Pons (tissue), 1 donor: ENCODE data around the gene TMEM123.

ENCODE experiments used
- DNase-seq: peaks from one replicate; pipeline ENCODE4 v3.0.0-alpha.2; 2016; ENCODE audit warnings: low spot score

The TMEM123 gene, protein sequence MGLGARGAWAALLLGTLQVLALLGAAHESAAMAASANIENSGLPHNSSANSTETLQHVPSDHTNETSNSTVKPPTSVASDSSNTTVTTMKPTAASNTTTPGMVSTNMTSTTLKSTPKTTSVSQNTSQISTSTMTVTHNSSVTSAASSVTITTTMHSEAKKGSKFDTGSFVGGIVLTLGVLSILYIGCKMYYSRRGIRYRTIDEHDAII

DNA sequence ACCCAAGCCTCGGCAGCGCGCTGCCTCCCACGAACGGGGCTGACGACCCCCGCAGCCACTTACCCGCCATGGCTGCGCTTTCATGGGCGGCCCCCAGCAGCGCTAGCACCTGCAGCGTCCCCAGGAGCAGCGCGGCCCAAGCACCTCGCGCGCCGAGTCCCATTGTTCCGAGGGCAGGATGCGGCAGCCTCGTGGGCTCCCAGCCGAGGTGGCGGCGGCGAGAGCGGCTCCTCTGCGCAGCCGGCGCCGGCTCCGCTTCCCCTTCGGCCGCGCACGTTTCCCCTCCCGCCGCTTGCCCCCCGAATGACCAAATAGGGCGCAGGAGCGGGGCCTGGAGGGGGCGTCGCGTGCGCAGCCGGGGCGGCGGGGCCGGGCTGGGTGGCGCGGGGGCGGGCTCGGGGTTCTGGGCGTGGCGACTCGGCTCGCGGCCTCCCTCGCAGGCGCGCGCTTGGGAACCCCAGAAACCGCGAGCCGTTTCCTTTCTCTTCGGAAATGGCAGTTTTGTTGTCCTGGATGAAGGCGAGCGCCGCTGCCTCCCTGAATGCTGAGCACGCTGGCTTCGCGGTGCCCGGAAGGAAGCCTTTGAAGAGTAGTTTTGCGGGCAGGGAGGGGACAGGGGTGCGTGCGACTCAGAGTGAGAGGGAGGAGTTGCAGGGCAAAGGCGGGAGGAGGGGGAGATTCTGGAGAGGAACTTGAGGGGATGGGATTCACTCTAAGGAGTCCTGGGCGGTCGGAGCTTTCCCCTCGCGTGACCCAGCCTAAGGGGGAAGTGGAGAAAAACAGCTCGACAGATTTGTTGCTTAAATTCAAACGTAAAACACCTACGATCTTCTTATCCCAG, at the start of gene TMEM123:
Gene TMEM123 (minus strand): TSS at position 305 of the 841 bp plus-strand sequence. CDS start 142 bp downstream, at position 163.
- peak; percentile 69 for DNase-seq

DNA sequence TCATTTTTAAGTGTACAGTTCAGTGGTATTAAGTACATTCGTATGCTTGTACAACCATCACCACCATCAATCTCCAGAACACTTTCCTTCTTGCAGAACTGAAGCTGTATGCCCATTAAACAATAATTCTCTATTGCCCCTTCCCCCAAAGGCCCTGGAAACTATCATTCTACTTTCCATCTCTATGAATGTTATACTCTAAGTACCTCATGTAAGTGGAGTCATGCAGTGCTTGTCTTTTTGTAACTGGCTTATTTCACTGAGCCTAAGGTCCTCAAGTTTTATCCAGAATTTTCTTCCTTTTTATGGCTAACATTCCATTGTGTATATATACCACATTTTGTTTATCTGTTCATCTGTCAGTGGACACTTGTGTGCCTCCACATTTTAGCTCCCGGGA, 48.3 kb upstream of the TMEM123 start:
- DNase-seq: no peak

DNA sequence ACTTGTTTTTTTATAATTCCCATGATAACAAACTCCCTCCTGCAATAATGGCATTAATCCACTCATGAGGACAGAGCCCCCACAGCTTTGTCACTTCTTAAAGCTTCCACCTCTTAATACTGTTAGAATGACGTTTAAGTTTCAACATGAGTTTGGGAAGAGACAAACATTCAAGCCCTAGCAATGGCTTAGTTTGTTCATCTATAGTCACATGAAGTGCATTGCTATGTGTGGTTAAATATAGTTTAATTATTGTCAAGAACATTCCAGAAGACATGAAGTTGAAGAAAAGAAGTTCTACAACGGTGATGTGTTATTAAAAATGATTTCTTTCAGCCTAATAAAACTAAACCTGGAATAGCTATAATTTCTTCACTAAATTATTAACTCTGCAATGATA, 47.4 kb upstream of the TMEM123 start:
- DNase-seq: no peak

DNA sequence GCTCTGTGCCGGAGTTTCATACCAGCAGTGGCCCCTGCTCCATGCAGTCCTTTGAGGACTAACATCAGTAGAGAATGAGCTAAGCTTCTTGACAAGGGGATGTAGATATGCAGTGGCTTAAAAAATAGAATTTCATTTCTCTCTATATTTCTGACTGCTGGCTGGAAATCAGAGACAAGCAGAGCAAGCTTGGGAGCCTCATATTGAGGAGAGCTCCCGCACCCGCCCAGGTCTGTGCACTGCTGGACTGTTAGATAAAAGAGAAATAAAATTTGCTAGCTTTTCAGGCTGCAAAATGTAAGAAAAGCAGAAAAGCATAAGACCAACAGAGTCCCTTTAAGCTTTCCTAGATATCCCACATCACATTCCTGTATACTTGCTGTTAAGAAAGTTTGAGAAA, 46.6 kb upstream of the TMEM123 start:
- DNase-seq: no peak

DNA sequence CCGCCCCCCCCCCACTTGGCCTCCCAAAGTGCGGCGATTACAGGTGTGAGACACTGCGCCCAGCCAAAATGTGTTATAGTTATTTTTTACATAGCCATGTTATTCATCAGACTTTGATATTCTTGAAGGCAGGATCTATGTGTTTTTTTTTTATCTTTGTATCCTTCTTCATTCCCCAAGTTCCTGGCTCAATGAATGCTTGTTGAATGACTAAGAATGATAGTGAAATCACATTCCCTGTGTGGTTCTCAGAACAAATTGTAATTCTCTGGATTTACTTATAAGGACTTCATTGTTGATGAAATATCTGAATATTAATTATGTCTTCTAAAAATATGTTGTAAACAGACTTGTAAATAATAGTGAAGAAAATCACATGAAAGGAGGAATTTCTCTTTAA, 44.5 kb upstream of the TMEM123 start:
- no peak for DNase-seq

DNA sequence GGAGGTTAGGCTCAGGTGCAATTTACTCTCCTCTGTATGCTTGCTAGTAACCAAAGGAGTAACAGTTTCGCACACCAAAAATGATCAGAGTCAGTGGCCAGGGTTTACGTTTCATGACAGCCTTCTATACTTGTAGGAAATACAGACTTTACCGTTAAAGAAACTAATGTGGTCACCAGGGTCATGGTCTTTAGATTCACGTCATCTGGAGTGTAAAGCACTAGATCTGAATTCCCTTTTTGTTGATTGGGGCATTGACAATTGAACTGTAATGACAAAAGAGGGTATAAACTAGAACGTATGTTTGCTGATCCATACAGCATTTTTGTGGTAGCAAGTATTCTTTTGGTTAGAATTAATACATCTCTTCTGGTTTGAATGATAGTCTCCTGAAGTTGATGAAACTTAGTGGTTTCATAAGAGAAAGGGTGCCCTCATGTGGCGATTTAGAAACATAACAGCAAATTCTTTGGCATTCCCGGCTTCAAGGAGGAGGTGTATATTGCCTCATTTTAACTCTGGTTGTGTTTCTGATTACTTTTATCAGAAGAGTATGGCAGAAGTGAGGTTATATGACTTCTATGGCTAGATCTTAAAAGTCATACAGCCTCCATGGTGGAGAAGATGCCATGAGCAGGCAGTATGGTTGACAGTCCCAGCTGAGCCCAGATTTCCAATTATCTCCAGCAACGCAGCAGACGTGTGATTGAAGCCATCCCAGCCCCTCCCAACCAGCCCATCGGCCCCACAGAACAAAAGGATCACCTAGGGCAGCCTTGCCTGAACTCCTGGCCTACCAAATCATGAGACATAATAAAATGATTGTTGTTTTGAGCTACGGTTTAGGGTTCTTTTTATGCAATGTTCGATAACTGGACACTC, 42.8 kb upstream of the TMEM123 start:
- peak; percentile 96 for DNase-seq

DNA sequence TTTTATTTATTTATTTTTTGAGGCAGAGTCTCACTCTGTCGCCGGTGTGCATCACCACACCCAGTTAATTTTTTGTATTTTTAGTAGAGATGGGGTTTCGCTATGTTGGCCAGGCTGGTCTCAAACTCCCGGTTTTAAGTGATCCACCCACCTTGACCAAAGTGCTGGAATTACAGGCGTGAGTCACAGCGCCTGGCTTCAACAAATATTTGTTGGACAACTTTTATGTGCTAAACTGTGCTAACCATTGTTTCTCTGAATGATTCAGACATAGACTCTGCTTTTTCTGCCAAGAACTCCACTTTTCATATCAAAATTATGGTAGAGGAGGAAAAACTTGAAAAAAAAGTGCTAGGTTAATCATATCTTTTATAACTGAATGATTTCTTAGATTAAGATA, 41.7 kb upstream of the TMEM123 start:
- DNase-seq: no peak

DNA sequence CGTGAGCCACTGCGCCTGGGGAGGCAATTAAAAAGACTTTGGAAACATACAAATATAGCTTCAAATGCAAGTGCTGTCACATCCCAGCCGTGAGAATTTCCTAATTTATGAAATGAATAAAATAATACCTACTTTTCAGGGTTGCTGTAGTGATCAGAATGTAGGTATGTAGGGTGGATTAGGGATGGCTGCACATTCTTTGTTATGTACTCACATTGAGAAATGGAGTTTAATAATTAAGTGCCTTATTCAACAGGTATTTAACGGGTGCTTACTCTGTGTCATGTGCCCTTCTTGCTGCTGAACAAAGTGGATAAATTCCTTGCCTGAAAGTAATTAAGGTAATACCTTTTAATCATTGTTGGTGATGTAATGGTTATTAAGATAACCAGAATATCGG, 41.0 kb upstream of the TMEM123 start:
- DNase-seq: no peak

DNA sequence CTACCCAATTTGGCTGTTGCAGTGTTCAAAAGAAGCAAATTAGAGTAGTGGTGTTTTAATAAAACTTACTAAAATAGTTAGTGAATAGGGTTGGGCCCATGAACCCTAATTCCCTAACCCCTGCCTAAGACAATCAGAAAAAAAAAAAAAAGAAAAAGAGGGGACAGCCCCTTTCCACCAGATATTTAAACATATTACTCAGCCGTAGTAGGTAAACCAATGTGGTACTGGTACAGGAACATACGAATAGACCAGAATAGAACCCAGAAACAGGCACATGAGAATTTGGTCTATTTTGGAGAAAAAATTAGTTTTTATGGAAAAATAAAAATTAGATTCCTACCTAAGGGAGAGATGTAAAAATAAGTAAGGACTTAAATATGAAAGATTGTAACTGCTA, 39.4 kb upstream of the TMEM123 start:
- DNase-seq: no peak

DNA sequence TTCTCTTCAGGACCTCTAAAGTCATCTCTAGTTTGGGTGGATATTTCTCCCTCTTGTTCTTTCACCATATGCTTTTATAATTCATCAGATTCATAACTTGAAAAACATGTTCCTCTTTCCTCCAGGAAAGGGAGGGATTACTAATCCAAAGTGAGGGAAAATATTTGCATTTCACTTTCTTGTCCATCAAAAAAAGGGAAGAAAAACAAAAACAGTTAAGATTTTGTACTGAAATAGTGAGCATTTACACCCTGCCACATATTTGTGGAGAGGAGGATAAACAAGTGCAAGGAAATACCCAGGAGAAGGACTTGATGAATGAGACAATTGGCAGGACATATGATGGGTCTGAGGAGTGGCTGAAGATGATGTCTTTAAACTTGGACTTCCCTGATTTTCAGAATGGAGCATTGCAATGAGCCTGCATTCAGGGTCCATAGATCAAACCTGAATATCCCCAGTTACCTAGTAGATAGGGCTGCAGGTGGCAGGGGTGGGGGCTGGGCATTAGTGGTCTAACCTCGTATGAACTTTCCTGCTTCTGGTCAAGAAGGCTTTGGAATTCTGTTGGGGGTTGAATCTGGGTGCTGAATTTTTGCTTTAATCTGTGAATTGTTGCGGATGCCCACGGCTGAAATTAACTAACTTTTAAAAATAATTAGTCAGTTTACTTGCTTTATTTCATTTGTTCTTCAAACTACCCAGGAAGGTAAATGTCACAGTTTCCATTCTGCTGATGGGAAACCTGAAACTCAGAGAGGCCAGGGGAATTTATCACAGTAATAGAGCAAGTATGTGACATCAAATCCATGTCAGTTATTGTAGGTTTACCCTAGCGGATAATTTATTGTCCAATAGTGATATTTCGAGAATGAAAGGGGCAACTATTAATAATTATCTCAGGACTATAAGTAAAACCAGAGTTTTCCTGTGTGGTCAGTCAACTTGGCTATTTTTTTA, 36.9 kb upstream of the TMEM123 start:
- DNase-seq: no peak

DNA sequence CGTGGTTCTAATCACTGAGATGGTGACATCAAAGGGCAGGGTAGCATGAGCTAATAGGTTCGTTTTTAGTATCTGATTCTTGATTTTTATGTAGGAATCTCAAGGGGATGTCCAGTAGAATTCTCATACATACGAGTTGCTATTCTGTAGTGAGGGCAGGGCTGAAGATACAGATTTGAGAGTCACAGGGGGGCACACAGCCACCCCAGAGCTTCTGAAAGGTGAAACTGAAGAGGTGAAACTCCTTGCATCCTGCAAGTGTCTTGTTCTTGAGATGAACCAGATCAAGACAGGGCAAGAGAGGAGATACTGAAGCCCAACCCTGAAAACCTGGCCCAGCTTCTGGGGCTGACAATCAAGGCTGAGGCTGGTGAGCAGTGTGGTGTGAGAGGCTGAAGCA, 35.6 kb upstream of the TMEM123 start:
- no peak for DNase-seq

DNA sequence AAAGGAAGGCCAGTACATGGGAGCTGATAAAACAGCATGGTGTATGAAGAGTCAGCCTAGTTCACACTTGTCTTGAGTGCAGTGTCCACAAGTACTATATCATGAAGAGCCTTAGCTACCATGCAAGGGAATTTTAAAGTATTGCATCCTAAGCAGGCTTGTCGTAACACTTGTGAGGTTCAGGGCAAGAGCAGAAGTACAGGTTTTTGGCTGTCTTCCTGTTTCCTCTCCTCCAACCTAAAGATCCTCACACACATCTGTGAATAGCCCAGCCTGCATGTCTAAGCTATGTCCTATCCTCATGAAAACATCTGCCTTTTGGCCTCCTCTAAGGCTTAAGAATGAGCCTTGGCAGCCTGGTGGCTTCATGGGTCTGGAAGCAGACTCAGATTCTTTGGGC, 34.6 kb upstream of the TMEM123 start:
- no peak for DNase-seq

DNA sequence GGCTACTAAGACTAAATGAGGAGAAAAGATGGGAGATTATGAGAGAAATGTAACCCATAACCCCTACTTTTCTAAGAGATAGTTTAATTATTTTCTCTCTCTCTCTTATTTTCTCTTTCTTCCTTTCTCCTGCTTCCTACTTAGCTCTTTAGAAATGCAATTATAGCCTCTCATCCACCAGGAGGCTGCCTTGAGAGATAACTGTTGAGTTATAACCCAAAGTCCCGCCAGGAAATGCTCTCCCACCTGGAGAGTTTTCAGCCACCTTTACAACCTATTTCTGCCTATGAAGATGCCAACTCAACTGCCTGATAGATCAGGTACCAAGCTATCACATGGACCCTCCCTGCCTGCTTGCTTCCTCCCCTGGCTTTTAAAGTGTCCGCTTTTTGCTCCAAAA, 34.0 kb upstream of the TMEM123 start:
- no peak for DNase-seq

DNA sequence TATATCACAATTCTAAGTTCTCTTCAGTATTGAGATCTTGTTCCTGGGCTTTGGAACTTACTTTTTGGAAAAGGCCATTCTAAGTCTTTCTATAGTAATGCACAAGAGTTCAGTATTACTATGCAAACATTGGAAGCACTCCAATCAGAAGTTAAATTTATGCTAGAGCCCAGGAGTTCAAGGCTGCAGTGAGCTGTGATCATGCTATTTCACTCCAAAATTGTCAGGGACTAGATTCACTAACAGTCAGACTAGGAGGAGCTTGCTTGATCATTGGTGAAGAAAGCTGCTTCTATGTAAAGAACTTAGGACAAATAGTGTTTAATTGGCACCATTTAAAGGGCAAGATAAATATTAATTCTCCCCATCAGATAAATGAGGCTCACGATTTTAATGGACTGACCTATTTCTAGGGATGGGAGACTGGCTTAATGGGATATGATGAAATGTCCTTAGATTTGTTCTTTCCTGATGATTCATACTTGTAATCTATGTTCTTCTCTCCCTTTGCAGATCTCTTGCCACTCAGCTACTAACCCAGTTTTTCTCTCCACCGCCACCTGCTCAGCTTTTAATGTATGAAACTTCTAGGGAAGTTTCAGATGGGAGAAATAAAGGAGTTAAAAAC, 32.6 kb upstream of the TMEM123 start:
- no peak for DNase-seq

DNA sequence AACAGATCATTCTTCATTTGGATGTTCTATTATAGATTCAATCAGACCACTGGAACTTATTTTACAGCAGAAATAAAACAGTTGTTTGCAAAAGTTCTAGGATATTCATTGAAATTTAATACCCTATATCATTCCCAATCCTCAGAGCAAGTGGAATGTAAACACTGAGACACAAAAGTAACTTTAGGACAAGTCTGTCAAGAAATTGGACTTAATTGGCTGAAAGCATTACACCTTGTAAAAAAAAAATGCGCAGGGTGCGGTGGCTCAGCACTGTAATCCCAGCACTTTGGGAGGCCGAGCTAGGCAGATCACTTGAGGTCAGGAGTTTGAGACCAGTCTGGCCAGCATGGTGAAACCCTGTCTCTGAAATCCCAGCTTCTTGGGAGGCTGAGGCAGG, 29.9 kb upstream of the TMEM123 start:
- DNase-seq: no peak

DNA sequence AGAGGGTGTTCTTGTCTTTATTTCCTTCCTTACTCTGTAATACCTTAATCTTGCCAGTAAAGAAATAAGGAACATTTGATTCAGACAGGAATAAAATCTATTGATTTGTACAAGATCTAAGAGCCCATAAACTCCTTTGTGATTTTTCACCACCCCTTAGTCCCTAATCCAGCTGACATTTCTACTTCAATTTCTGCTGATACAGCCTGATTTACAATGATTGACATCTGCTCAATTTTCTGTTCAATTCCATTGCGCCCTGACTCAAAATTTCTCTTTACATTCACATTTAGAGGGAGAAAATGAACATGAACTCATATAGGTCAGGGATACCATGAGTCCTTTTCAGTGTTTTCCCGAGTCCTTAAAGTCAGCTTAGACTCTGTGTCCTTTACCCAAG, 27.2 kb upstream of the TMEM123 start:
- no peak for DNase-seq

DNA sequence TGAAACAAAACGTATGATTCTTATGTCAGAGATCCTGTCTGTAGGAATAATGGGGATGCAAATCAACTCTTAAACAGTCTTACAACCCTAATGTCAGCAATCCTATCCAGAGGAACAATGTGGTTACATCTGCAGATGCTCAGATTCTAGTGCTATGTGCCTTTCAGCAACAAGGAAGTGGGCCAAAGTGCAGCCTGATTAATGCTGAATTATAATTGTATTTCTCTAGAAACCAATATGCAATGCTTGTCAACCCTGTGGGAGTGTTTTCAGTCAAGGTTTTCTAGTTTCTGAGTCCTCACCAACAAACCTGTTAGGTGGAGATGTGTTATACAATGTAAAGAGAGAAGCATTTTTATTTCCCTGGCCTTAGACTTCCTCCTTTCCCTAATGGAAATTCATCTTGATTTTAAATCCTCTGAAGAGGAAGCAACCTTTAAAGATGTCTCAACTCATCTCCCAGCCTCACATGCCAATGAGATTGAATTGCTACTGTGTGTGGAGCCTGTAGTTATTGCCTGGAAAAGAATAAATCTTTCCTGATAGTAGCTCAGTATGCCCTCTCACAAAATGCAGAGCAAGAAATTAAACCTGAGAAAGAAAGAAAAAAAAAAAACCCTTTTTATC, 26.2 kb upstream of the TMEM123 start:
- no peak for DNase-seq

DNA sequence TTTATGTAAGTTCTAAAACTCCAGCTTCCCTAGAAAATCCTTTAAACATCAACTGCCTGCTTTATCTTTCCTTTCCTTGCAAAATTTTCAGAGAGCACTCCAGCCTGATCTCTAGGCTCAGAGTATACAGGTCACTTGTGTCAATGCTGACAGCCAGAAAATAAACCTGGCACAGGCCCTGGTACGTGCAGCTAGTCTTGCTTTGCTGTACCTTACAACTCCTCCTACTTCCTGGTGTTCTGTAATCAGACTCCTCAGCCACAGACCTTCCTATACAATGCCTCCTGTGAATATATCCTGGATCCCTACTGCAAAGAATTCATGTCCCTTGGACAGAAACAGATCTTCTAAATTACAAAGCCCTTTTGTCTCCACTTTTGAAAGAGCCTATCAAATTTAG, 24.2 kb upstream of the TMEM123 start:
- DNase-seq: no peak

DNA sequence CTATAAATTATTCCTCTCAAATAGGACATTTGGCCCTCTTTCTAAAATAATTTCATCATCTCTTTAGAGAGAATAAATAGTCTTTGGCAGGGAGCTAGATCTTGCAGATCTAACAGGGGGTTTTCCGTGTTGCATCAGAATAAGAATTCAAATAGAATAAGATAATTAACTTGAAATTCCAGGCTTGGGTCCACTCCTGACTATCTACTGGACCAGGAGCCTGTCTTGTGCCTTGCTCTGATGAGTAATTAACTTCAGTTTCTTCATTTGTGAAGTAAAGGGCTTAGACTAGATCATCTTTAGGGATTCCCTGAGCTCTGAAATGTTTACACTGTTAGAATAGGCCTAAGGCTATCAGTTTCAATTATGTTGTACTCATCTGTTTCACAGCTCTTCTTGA, 23.5 kb upstream of the TMEM123 start:
- DNase-seq: no peak

DNA sequence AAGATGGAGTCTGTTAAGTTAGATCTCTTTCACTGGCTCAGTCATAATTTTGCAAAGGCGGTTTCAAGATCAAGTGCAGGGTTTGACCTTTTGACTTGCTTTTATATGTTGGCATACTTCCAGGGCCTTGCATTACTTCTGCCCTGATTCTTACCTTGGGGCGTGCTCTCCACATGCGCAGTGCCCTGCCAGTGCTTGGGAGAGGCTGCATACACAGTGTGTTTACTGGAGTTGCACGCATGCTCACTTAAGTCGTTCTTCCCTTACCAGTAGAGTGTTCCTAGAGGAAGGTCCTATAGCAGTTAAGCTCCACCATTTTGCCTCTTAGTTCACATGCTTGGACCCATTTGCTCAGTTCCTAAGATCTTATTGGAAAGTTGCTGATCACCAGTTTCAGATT, 21.0 kb upstream of the TMEM123 start:
- DNase-seq: no peak

DNA sequence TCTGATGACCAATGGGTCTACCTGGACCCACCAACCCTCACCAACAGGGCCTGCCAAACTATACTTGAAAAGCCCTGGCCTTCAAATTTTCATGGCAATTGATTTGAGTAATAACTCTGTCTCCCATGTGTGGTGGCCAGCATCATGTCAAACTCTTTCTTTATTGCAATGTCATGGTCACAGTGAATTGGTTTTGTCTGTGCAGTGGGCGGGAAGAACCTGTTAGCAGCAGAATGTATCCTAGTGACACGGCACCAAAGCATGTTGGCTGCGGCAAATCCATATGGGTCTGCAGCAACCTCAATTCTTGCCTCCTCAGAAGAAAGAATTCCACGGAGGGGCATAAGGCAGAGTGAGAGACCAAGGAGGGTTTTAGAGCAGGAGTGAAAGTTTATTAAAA, 19.6 kb upstream of the TMEM123 start:
- no peak for DNase-seq
